ENCODE results near the gene CDH5. TPM values are rescaled to one million over a fixed set of nuclear protein-coding genes. Genes with fewer than 3 reads are reported as not detected.

Gene CDH5
- total RNA-seq, 6 experiments from 2014 or later = 9.0 to 25.7 (median 15.4) TPM

- H3K4me1 ChIP-seq = no peaks in the 10 kb centered on the region
- H3K9me3 ChIP-seq = no peaks in the 10 kb centered on the region
- H3K27ac ChIP-seq = no peak overlapping the region
- ATAC-seq = no peak
- H3K4me3 ChIP-seq = no peak overlapping the region
- peaks cover 0 to 3% (median 0%) of the 10 kb centered on the region in 4 donors for H3K36me3 ChIP-seq
- TF ChIP-seq POLR2A (IDR thresholded peaks at IDR 0.05) = no peak
- no peak for TF ChIP-seq CTCF (IDR thresholded peaks at IDR 0.05)
- 84% methylated on average over 4 of the region's 6 CpGs for WGBS (ENCODE audit: insufficient coverage, low coverage, low lambda C conversion rate, missing lambda C conversion rate)
- intact Hi-C loops (cut with DNase I) = no loop called here
- DNase-seq = peak in 1 of 3 donors; percentile 19
- H3K27me3 ChIP-seq = no peaks in the 10 kb centered on the region
These were observed 22.1 kb downstream of the CDH5 start for GRCh38 chr16:66388350-66389139.

- H3K9me3 ChIP-seq = no peaks in the 10 kb centered on the region
- H3K27ac ChIP-seq = no peak overlapping the region
- intact Hi-C loops (cut with DNase I) = no loop called here
- 76% methylated on average over 2 of the region's 13 CpGs for WGBS (ENCODE audit: insufficient coverage, low coverage, low lambda C conversion rate, missing lambda C conversion rate)
- DNase-seq (no peak), ATAC-seq (no peak)
- H3K4me3 ChIP-seq = no peak overlapping the region
- H3K36me3 ChIP-seq = peaks cover 0 to 3% (median 0%) of the 10 kb centered on the region in 4 donors
- TF ChIP-seq POLR2A (IDR thresholded peaks at IDR 0.05) = no peak
- no peak for TF ChIP-seq CTCF (IDR thresholded peaks at IDR 0.05)
- H3K4me1 ChIP-seq = no peaks in the 10 kb centered on the region
- H3K27me3 ChIP-seq = no peaks in the 10 kb centered on the region
These were observed 23.0 kb downstream of the CDH5 start for GRCh38 chr16:66389256-66390176.

GRCh38 chr16:66390346-66391108, 24.0 kb downstream of the CDH5 start:
- no peak for ATAC-seq
- 63% methylated on average over 7 of the region's 14 CpGs for WGBS (ENCODE audit: insufficient coverage, low coverage, low lambda C conversion rate, missing lambda C conversion rate)
- peaks cover 0 to 3% (median 0%) of the 10 kb centered on the region in 4 donors for H3K36me3 ChIP-seq
- H3K4me1 ChIP-seq = no peaks in the 10 kb centered on the region
- no peak for TF ChIP-seq POLR2A (IDR thresholded peaks at IDR 0.05)
- TF ChIP-seq CTCF (IDR thresholded peaks at IDR 0.05) = no peak
- H3K27ac ChIP-seq = no peak overlapping the region
- no peak overlapping the region for H3K4me3 ChIP-seq
- H3K9me3 ChIP-seq = no peaks in the 10 kb centered on the region
- H3K27me3 ChIP-seq = no peaks in the 10 kb centered on the region
- no peak for DNase-seq
- intact Hi-C loops (cut with DNase I) = no loop called here
